Ureter (tissue), 1 donor: Measurements from ENCODE around the gene CEMIP2. TPM values are rescaled to one million over a fixed set of nuclear protein-coding genes. Genes with fewer than 3 reads are reported as not detected.

Source experiments
- DNase-seq: peaks from one replicate; pipeline ENCODE4 v3.0.0-alpha.2; 2020; ENCODE audit warnings: low spot score
- total RNA-seq: library from RNA; stranded (reverse); gene quantifications from one replicate; pipeline ENCODE4 v1.2.4, GENCODE V29; 2023
- donor health status: DM: yes; HTN: yes; CAD: no.

The CEMIP2 gene
- total RNA-seq, 1 donor from 2014 or later: 162 TPM

DNA sequence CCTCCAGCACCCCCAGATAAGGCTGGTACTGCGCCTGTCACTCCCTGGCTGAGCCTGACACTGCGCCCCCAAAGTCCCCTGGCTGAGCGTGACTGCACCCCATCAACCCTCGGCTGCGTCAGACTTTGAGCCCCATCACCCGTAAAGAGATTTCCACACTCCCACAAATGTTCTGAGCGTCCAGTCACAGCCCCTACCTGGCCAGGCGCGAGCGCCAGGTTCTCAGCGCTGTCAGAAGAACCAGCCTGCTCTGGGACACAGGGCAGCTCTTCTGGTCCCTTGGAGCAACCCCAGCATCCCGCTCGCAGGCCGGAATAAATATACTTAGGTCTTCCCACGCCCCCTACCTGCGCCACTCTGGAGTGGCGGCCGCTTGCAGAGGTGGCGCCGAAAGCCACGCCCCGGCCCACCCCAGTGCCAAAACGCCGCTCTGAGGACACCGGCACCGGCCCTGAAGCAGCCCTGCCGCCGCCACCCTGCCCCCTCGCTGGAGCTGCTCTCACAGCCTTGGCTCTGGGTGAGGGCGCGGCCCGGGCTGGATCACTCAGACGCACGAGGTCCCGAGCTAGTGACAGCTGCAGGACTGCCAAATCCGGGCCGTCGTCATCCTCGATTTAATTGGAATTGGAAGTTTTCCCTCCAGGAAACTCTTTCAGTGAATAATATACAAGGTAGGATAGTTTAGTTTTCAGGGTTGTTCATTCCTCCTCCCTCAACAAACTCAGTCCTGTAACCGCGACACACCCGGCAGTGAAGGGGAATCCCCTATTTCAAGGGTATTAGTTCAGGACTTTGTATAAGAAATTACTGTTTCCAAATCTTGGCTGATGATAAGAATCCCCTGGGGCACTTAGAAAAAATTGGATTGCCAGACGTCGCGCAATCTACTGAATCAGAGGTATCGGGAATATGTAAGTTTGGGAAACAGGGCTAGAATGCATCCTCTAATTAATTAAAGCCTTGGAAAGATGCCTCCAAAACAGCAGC is 1.2 kb upstream of the CEMIP2 start:
- DNase-seq: peak; percentile 74

DNA sequence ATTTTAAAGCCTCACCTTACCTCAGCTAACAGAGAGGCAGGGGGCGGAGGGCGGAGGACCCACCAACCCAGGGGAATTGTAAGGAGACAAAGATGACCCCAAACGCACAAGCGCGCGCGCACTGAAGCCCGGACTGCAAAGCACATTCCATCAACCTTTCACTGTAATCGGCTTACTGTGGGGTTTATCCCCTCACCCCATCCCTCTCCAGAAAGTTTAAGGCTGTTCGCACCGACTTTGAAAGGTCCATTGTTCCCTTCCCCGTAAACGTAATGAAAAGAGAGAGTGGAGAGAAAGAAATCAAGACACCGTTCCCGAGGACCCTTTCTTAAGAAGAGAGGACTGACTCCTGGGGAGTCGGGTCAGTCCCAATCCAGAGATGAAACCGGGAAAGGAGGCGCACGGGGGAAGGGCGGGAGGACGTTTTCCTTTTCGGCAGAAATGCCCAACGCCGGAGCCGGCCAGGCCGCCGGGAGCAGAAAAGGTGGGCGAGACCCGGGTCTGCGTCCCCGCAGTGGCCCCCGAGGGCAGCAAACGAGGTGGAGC is 464 bp downstream of the CEMIP2 start:
- peak; percentile 46 for DNase-seq

DNA sequence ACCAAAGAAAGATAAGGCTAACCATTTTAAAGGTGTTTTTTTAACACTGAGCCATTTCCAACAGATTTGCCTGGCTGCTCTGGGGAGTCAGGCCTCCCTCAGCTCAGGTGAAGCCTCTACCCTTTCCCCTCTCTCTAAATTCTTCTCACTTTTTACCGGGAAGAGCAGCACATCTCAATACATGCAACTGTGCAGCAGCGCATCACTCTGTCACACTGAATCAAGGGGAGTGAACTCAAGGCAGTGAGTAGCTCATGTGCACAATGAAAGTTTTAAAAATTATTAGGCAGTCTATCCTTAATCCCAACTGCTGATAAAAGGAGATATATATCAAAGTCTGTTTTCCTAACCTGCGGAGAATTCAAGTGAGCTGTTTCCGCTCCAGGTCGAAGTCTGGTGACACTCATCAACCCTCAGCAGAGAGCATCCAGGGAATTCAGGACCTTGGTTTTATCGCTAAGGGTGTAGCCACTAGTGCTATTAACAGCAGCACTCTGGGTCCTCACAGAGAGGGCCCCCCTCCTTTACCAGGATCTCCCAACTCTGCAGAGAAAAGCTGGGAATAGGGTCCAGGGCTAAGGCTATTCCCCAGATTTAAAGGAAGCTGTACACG is 1.0 kb downstream of the CEMIP2 start:
- DNase-seq: no peak

DNA sequence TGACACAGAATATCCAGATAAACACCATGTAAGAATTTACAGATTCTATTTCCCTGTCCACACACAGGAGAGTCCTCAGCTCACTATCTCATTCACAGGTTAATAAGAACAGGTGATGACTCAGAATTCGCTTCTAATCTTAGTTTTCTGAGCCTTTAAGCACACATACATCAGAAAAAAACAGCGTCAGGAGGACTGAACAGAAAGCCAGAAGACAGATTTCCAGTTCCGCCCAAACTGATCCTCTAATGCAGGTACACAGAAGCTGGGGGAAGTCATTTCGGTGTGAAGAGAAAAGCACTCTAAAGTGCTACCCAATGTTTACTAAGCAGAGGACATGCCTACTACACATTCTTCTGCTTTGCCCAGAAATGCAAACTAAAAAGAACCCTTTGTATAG is 1.6 kb downstream of the CEMIP2 start:
- DNase-seq: no peak

DNA sequence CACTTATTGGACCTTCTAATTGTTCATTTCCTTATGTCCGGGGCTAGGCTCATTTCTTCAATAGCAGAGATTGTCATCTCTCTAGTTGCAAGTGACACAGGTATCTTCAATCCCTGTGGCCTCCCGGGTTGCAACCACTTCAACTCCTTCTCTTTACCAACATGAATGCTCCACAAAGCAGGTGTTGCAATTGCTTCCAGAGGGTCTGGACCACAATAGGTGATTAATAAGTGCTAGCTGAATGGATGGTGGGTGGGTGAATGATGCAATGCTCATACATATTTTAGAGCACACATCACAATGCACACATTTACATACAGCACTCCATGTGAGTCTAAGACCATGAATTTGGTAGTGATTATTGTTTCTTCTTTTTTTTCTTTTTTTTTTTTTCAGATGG is 2.6 kb downstream of the CEMIP2 start:
- no peak for DNase-seq

DNA sequence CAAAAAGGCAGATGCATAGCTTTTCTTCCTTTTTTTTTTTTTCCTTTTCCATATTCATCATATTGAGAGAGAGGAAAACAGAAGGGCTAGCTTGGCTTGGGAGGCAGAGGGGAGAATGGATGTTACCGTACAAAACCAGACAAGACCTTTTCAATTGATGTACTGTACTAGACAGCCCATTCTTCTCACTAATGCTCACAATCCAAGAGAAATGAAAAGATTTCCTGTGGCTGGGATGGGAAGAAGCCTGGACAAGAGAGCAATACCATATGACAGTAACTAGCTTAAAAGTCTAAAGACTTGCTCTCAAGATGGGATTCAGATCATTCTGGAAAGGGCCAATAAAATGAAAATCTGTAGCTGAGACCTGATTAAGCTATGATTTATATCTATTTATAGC is 3.4 kb downstream of the CEMIP2 start:
- no peak for DNase-seq

DNA sequence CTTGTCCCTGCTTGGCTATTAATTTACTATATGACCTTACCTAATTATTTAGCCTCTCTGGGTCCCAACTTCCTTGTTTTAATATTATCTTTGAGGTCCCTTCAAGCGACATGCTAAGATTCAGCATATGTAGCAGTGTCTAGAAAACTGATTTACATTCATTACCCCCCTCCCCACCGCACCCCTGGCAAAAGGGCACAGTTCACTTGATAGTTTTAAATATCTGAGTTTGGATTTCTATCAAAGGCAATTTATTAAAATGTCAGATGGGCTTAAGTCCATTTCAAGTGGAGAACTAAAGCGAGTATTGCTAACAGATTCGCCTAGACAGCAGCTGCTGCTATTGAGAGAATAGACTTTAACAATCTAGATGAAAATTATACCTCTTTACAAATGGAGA is 3.9 kb downstream of the CEMIP2 start:
- DNase-seq: no peak

DNA sequence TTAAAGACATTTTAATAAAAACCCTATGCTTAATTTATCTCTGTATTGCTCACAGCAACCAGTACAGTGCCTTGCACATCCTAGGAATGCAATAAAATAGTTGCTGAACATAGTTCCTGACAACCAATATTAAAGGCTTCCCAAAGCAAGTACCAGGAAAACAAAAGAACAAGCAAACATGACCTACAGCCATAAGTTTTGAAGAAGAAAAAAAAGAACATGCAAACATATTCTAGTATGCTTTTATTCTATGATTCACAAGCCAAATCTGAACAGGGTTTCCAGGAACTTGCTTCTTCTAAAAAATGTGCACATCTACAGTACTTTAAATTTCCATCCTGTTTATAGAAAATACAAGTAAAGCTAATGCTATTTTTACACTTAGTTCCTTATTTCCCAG is 4.5 kb downstream of the CEMIP2 start:
- no peak for DNase-seq

DNA sequence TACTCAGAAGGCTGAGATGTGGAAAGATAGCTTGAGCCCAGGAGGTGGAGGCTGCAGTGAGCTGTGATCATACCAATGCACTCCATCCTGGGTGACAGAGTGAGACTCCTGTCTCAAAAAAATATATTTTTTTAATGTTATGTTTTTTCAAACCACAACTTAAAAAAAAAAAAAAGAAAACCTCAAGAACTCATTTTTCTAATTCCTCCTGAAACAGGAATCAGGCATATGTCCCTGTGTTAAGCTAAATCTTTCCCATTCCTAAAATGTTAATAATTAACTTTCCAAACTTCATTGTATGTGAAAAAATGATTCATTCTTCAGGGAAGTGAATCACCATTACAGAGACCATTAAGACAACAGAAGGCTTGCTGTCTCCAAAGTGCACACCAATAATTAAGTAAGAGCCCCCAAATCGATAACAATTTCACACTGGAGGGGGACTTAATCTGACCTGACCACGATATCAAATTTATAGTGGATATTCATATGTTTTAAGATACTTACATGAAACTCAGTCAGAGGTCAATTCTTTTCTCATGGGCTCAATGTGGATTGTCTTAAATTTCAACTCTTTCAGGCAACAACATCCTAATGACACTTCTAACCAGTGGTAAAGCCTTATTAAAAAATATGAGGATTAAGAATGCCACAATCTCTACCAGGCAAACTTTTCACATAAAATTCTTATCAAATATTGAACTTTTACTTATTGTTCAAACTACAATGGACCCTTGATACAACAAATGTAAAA is 5.2 kb downstream of the CEMIP2 start:
- no peak for DNase-seq

DNA sequence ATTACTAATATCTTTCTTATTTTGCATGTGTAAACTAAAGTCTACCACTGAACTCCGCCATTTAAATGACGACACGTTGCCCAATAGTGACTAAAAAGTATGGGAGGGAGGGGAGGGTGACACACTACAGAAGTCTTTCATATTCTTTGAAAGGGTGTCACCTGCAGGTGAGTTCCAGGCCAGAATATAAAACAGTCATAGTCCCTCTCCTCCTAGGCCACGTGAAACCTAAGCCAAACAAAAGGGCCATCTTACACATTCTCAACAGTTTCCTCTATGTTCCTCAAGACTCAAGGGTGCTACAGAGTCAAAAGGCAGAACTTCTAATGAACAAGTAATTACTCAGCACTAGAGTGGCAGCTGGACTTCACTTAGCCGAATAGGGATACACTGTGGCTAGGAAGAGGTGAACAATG is 6.4 kb downstream of the CEMIP2 start:
- DNase-seq: no peak

DNA sequence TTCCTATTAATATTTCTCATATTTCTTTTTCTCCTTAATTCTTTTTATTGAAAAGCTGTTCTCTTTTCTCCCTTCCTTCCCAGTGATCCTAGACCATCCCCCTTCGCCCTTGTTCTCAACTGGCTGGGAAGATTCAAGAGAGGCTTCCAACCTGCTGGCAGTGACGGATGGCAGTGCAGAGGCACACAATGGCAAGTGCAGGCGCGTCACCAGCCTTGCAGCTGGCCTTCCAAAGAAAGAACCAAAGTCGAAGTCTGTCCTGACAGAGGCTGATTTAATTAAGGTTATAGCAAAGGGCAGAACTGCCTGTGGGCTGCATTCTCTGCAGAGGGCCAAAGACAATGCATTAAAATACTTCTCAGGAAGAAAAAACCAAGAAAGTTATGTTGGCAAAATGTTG is 7.4 kb downstream of the CEMIP2 start:
- DNase-seq: no peak

DNA sequence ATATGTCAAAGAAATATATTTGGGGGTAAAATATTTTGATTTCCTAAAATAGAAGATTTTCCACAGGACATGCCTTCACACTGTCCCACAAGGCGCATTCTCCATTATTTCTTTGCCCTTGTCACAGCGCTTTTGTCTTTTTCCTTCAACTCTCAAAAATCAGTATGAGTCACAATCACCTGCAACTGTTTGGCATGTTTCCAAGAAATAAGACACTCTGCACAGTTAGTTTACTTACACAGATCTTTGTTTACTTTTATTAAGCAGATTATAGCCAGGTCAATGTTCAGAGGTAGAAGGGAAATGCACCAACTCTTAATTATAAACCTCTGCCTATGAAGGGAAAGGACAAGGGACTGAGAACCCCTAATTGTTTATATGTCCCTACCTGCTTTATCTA is 9.5 kb downstream of the CEMIP2 start:
- no peak for DNase-seq

DNA sequence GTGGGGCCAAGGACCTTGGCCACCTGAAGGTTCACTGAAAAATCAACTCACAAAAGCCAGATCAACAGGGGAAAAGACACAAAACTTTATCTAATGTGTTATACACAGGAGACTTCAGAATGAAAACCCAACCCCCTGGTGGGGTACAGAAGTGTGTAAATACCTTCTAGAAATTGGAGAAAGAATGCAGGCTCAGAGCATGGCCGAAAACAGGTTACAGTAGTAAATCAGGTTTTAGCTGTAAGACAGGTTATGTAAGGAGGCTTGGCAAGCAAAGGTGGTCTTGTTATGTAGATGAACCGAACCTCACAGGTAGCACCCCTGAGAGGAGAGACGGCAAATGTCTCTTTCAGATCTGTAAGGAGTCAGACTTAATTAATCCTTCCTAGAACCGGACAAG is 10.0 kb downstream of the CEMIP2 start:
- peak; percentile 48 for DNase-seq

DNA sequence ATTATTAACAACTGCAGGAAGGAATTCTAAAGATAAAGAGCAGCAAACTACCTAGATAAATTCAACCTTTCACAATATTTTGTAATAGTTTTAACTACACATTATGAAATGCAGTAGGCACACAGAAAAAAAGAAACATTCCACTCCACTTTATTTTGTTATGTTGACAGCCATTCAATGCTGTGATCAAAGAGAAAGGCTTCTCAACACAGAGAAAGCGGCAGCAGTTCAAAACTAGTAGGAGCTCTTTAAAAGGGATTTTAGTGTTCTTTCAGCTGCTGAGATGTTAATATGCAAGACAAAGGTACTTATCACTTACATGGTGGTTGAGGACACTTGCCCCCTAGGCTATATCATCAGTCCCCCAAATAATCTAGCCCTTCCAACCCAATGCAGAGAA is 11.6 kb downstream of the CEMIP2 start:
- DNase-seq: no peak

DNA sequence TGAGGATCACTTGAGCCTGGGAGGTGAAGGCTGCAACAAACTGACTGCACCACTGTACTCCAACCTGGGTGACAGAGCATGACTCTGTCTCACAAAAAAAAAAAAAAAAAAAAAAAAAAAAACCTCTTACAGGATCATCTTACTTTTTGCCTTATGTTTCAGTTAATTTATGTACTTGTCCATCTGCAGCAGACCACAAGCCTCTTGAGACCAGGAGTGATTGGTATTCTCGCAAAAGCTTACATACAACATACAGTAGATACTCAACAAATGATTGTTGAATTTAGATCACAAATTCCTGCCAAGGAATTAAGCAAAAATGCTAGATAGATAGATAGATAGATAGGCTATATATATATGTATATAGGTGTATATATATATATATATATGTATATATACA is 12.4 kb downstream of the CEMIP2 start:
- DNase-seq: no peak

DNA sequence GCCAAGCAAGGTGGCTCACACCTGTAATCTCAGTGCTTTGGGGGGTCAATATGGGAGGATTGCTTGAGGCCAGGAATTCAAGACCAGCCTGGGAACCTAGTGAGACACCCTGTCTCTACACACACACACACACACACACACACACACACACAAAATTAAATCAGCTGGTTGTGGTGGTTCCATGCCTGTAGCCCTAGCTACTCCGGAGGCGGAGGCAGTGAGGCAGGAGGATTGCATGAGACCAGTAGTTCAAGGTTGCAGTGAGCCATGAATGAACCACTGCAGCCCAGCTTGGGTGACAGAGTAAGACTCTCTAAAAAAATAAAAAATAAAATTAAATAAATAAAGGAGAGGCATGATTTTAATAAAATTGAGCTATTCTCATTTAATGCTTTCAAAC is 13.1 kb downstream of the CEMIP2 start:
- DNase-seq: no peak

DNA sequence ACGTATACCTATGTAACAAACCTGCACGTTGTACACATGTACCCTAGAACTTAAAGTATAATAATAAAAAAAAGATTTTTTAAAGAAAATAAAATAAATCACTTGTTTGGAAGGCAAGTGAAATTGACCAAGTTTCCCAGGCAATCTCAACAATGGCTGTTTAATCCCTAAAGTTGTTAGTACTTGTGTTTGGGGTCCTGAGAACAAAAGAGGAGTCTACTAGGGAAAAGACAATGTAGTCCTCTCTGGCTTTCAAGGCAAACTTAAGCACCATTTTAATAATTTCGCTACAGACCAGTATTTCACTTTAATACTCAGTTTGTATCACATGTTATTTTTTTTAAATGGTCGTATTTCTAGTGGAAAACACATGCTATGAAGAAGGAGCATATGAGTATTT is 14.2 kb downstream of the CEMIP2 start:
- DNase-seq: no peak

DNA sequence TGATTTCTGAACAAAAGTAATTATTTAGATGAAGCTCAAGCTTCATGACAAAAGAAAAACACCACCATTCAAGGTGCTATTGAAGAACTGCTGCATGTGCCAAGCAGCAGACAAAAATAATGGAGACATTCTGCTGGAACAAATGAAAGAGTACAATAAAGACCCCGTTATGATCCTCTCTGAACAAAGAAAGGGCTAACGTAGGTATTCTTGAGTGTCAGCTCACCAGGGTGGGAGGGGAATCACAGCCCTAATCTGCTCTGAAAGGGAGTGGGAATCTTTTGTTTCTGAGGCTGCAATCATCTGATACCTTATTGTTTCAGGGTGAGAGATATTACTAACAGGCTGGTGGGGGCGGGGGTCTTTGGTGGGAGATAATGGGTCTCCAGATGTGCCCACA is 15.4 kb downstream of the CEMIP2 start:
- DNase-seq: no peak

DNA sequence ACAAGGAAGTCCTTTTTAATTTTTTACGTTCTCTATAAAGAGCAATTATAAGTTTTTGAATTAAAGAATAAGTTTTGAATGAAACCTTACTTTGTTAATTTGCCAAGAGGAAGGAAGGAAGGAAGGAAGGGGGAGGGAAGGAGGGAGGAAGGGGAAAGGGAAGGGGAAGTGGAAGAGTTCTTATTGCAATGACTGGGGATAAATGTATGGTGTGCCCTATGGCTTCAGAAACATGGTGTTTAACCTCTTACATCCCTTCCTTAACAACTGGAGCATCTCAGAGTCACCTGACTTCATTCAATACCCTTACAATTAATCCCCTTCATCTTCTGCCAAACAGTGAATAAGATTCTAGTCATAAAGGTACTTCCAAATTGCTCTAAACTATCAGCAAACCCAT is 16.0 kb downstream of the CEMIP2 start:
- no peak for DNase-seq

DNA sequence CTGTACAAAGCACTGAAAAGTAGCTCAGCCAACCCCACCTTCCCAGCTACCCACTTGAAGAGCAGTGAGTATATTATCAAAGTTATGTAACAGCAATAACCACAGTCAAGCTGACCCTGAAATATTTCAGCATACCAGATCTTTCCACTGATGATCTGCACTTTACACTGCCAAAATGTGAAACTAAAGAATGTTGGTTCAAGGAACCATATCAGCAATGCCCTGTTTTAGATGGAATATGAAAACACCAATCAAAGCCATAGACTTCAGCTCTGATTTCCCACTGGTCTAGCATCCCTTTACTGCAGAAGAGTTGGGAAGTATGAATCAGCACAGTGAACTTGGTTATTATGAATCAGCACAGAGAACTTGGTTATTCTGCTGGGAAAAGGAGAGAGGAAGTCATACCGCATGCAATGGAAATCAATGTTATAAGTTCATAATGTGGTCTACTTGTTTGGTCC is 20.0 kb downstream of the CEMIP2 start:
- DNase-seq: no peak

DNA sequence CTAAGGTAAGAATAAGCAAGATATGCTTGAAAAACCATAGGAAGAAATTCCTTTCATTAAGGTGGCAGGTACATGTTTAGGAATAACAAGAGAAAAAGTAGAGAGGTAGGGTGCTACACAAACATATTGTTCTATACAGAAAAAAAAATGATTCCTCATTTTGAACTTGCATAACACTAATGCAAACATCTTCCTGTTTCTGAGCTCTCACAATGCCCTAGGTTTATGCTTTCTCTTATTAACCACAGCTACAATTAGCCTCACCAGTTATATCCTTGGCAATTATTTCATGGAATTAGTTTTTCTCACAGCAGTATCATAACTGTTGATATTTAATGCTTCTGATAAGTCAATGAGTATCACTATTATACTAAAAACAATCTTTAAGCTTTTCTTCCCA is 20.7 kb downstream of the CEMIP2 start:
- no peak for DNase-seq

DNA sequence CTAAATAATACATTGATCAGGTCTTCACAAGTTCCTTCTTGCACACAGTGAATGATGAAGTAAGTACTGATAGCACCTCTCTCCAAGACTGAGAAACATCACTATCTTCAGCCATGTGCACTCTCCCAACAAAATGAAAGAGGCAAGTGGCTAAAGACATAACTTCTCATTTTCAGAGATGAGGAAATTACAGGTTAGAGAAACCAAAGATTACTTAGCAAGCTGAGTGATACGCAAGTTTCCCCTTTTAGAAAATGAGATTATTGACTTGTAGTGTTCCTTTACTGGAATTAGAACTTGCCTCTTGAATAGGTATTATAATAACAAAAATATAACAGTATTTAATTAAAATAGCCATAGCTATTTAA is 21.6 kb downstream of the CEMIP2 start:
- no peak for DNase-seq
